GM23338 (cell line): ENCODE data around the gene ERVMER34-1. TPM values are rescaled to one million over a fixed set of nuclear protein-coding genes. Genes with fewer than 3 reads are reported as not detected.

Experiments
- ATAC-seq: fragments of 200-7000 bp; cut with Tn5 transposase; 3 replicates; pipeline ENCODE4 v1.9.1; 2020
- DNase-seq: peaks from one replicate; pipeline ENCODE4 v3.0.0-alpha.2; 2015; ENCODE audit warnings: low spot score
- H2AFZ ChIP-seq: fragments of 200-600 bp; sonication (generic); 2 replicates; pipeline ENCODE4 v1.8.0; 2016; ENCODE audit warnings: antibody characterized with exemption, mild to moderate bottlenecking, moderate library complexity
- H3F3A ChIP-seq: fragments of 200-600 bp; sonication (generic); replicated peaks from 2 replicates; pipeline ENCODE4 v1.8.0; 2017; ENCODE audit warnings: antibody characterized with exemption, mixed run types, low read depth
- H3K27ac ChIP-seq: fragments of 200-600 bp; sonication (generic); 2 replicates; pipeline ENCODE4 v1.6.1; 2016; ENCODE audit warnings: low read depth
- H3K27me3 ChIP-seq: fragments of 200-600 bp; sonication (generic); 2 replicates; pipeline ENCODE4 v1.8.0; 2016; ENCODE audit warnings: mild to moderate bottlenecking, mixed run types, moderate library complexity; ENCODE audit not compliant: insufficient read depth
- H3K36me3 ChIP-seq: fragments of 200-600 bp; sonication (generic); 2 replicates; pipeline ENCODE4 v1.8.0; 2016; ENCODE audit warnings: mild to moderate bottlenecking; ENCODE audit not compliant: insufficient read depth
- H3K4me1 ChIP-seq: fragments of 200-600 bp; sonication (generic); 2 replicates; pipeline ENCODE4 v1.8.0; 2016; ENCODE audit warnings: mild to moderate bottlenecking, moderate library complexity; ENCODE audit not compliant: insufficient read depth
- H3K4me2 ChIP-seq: fragments of 200-600 bp; sonication (generic); 2 replicates; pipeline ENCODE4 v1.7.1; 2017; ENCODE audit warnings: mixed run types
- H3K4me3 ChIP-seq: fragments of 200-600 bp; sonication (generic); 2 replicates; pipeline ENCODE4 v1.6.1; 2016; ENCODE audit warnings: mixed run types
- H3K79me2 ChIP-seq: fragments of 200-600 bp; sonication (generic); replicated peaks from 2 replicates; pipeline ENCODE4 v1.8.0; 2017; ENCODE audit warnings: mild to moderate bottlenecking; ENCODE audit not compliant: insufficient read depth
- H3K9me2 ChIP-seq: fragments of 200-600 bp; sonication (generic); 2 replicates; pipeline ENCODE4 v1.8.0; 2017; ENCODE audit not compliant: insufficient read depth
- H4K20me1 ChIP-seq: fragments of 200-600 bp; sonication (generic); replicated peaks from 2 replicates; pipeline ENCODE4 v1.8.0; 2017; ENCODE audit warnings: mild to moderate bottlenecking; ENCODE audit not compliant: insufficient read depth
- H3K27ac Mint-ChIP-seq: 2 replicates; pipeline ENCODE4 v1.8.0; 2020; ENCODE audit warnings: inconsistent platforms, mild to moderate bottlenecking, moderate library complexity, mixed read lengths
- H3K27me3 Mint-ChIP-seq: 3 replicates; pipeline ENCODE4 v1.8.0; 2022; ENCODE audit warnings: low read depth, mild to moderate bottlenecking, moderate library complexity, mixed read lengths, inconsistent platforms; ENCODE audit not compliant: insufficient read depth, poor library complexity
- H3K36me3 Mint-ChIP-seq: 3 replicates; pipeline ENCODE4 v1.8.0; 2021; ENCODE audit warnings: low read depth, mild to moderate bottlenecking, inconsistent platforms, moderate library complexity, mixed read lengths
- H3K4me1 Mint-ChIP-seq: 3 replicates; pipeline ENCODE4 v1.8.0; 2020; ENCODE audit warnings: mild to moderate bottlenecking, inconsistent platforms, mixed read lengths
- H3K4me3 Mint-ChIP-seq: 3 replicates; pipeline ENCODE4 v1.8.0; 2021; ENCODE audit warnings: moderate library complexity, mild to moderate bottlenecking, inconsistent platforms, mixed read lengths
- H3K9me3 Mint-ChIP-seq: 3 replicates; pipeline ENCODE4 v1.8.0; 2020; ENCODE audit warnings: moderate library complexity, mild to moderate bottlenecking, inconsistent platforms, mixed read lengths
- CREB1 ChIP-seq: fragments of 250-450 bp; sonication (Bioruptor Pico); IDR thresholded peaks from 2 replicates; pipeline ENCODE4 v1.5.0; 2020; ENCODE audit warnings: low read depth, mild to moderate bottlenecking, moderate library complexity
- CTCF ChIP-seq, 2 experiments: fragments of 200-600 bp in 1 of 2; sonication (generic) in 1 of 2; conservative IDR thresholded peaks; 2 replicates each; pipeline versions ENCODE4 v1.5.1 to v1.6.1; 2016 to 2017; ENCODE audit warnings: antibody characterized with exemption in 2 of 2, low read depth in 2 of 2, mild to moderate bottlenecking in 2 of 2, moderate library complexity in 1 of 2
- EZH2 ChIP-seq: fragments of 200-600 bp; sonication (generic); IDR thresholded peaks from one replicate; pipeline ENCODE4 v1.8.0; 2017; ENCODE audit warnings: antibody characterized with exemption, mild to moderate bottlenecking, low read depth; ENCODE audit not compliant: unreplicated experiment
- JUNB ChIP-seq: IDR thresholded peaks from one replicate; pipeline ENCODE4 v1.6.1; 2016; ENCODE audit warnings: antibody characterized with exemption; ENCODE audit not compliant: unreplicated experiment
- NANOG ChIP-seq: IDR thresholded peaks from 2 replicates; pipeline ENCODE4 v1.6.1; 2016; ENCODE audit warnings: antibody characterized with exemption, borderline replicate concordance
- POLR2AphosphoS5 ChIP-seq: IDR thresholded peaks from 2 replicates; pipeline ENCODE4 v1.6.1; 2016; ENCODE audit warnings: antibody characterized with exemption, low read depth
- ZNF331 ChIP-seq: fragments of 250-450 bp; sonication (Bioruptor Pico); IDR thresholded peaks from 2 replicates; pipeline ENCODE4 v1.5.0; 2020; ENCODE audit warnings: low read depth, mild to moderate bottlenecking, moderate library complexity
- ZNF462 ChIP-seq: fragments of 250-450 bp; sonication (Bioruptor Pico); IDR thresholded peaks from 2 replicates; pipeline ENCODE4 v1.5.0; 2020; ENCODE audit warnings: mild to moderate bottlenecking, moderate library complexity
- polyA plus RNA-seq: library from polyadenylated mRNA; unstranded; fragments of >200 nt; fragmentation: Nextera tagmentation; extraction: Ambion mirVana; gene quantifications from 2 replicates; pipeline ENCODE4 v1.2.1, GENCODE V29; 2016
- total RNA-seq: library from RNA; depleted of rRNA; stranded (reverse); fragments of >200 nt; shearing (Covaris generic); gene quantifications from 2 replicates; pipeline ENCODE4 v1.2.3, GENCODE V29; 2014
- TF ChIP-seq, protein P1 (sequence below): IDR thresholded peaks from 2 replicates; pipeline ENCODE4 v1.6.1; 2016; ENCODE audit warnings: antibody characterized with exemption

Gene ERVMER34-1
- total and polyA plus RNA-seq, 2 experiments from 2014 or later: 15.9 to 34.1 TPM

- TF ChIP-seq ZNF462 (CRISPR knock-in tag) (no peak), CREB1 (CRISPR knock-in tag) (no peak)
Measured at GRCh38 chr4:52750819-52751486, at the start of gene ERVMER34-1 (continued).

DNA sequence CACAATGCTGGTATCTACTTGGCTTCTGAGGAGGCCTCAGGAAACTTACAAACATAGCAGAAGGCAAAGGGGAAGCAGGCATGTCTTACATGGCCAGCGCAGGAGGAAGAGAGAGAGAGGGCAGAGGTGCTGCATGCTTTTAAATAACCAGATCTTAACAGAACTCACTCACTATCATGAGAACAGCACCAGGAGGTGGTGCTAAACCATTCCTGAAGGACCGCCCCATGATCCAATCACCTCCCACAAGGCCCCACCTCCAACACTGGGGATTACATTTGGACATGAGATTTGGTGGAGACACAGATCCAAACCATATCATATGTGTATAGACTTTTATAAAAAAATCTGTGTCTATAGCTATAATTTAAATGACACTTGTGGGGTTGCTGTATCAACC lies 48.6 kb upstream of the ERVMER34-1 start:
- H2AFZ ChIP-seq: no peak overlapping the region
- no peak overlapping the region for H3K4me2 ChIP-seq
- peaks cover 16% of the 10 kb centered on the region; the same call in 1 of the 2 replicates for H3K9me2 ChIP-seq
- H3K4me1 Mint-ChIP-seq: peaks cover 11% of the 10 kb centered on the region
- ATAC-seq: no peak
- H3K36me3 Mint-ChIP-seq: peaks cover 10% of the 10 kb centered on the region
- H3K27ac ChIP-seq: no peak overlapping the region
- H3F3A ChIP-seq: no peaks in the 10 kb centered on the region
- H3K4me1 ChIP-seq: peaks cover 3% of the 10 kb centered on the region; the same call in 1 of the 2 replicates
- no peak overlapping the region for H3K4me3 Mint-ChIP-seq
- no peaks in the 10 kb centered on the region for H4K20me1 ChIP-seq
- H3K27me3 ChIP-seq: no peaks in the 10 kb centered on the region
- H3K4me3 ChIP-seq: no peak overlapping the region
- TF ChIP-seq JUNB (no peak), EZH2 (no peak), CTCF (conservative IDR thresholded peaks at IDR 0.05; ENCODE audit: low read depth in 2 of 2) (peak in 1 of 2 experiments; percentile 23; a peak in 2 of 4 replicates), POLR2AphosphoS5 (no peak), NANOG (no peak), ZNF331 (no peak)
- TF ChIP-seq, protein P1, sequence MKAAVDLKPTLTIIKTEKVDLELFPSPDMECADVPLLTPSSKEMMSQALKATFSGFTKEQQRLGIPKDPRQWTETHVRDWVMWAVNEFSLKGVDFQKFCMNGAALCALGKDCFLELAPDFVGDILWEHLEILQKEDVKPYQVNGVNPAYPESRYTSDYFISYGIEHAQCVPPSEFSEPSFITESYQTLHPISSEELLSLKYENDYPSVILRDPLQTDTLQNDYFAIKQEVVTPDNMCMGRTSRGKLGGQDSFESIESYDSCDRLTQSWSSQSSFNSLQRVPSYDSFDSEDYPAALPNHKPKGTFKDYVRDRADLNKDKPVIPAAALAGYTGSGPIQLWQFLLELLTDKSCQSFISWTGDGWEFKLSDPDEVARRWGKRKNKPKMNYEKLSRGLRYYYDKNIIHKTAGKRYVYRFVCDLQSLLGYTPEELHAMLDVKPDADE: no peak
- peaks cover 2% of the 10 kb centered on the region for H3K27me3 Mint-ChIP-seq
- no peaks in the 10 kb centered on the region for H3K36me3 ChIP-seq
- peaks cover 14% of the 10 kb centered on the region for H3K9me3 Mint-ChIP-seq
- no peak overlapping the region for H3K27ac Mint-ChIP-seq
- H3K79me2 ChIP-seq: no peaks in the 10 kb centered on the region
- DNase-seq: peak; percentile 13
